Esophagus muscularis mucosa (tissue), 3 donors: Measurements from ENCODE around the gene KLF9.

Experiments used
- CTCF ChIP-seq, 3 experiments: fragments of 200-600 bp in 2 of 3; fragments of 450-650 bp in 1 of 3; sonication (generic) in 2 of 3; IDR thresholded peaks; one replicate each; pipeline ENCODE4 v1.5.1; 2017 to 2019; ENCODE audit warnings: antibody characterized with exemption in 3 of 3, mild to moderate bottlenecking in 2 of 3, moderate library complexity in 1 of 3
- POLR2A ChIP-seq: fragments of 450-650 bp; IDR thresholded peaks from one replicate; pipeline ENCODE4 v1.6.1; 2017; ENCODE audit warnings: antibody characterized with exemption, moderate library complexity, mild to moderate bottlenecking, low read depth
- POLR2AphosphoS5 ChIP-seq, 2 donors: sonication (generic); formaldehyde crosslinking; IDR thresholded peaks; one replicate each; pipeline ENCODE4 v1.6.1; 2017; ENCODE audit warnings: antibody characterized with exemption in 2 of 2

GRCh38 chr9:70462300-70462699, 47.8 kb upstream of the KLF9 start:
- TF ChIP-seq CTCF (IDR thresholded peaks at IDR 0.05) (no peak), POLR2AphosphoS5 (IDR thresholded peaks at IDR 0.05) (no peak), POLR2A (no peak)
